Neural cell (in vitro differentiated cells): Measurements from ENCODE around the gene BCKDHB. TPM values are rescaled to one million over a fixed set of nuclear protein-coding genes. Genes with fewer than 3 reads are reported as not detected.

ENCODE experiments used
- H2AFZ ChIP-seq: fragments of 200-600, 300-800 bp; sonication (generic), shearing (Covaris generic); 2 replicates; pipeline ENCODE4 v1.6.0; 2014; ENCODE audit warnings: low read depth, mild to moderate bottlenecking, antibody characterized with exemption, low read length, moderate library complexity
- H3F3A ChIP-seq: fragments of 200-600 bp; shearing (Covaris generic); 2 replicates; pipeline ENCODE4 v1.6.1; 2016; ENCODE audit warnings: mild to moderate bottlenecking, moderate library complexity, mixed read lengths, antibody characterized with exemption, low read length; ENCODE audit not compliant: insufficient read depth, poor library complexity, severe bottlenecking
- H3K27ac ChIP-seq: fragments of 200-600, 300-800 bp; sonication (generic), shearing (Covaris generic); 2 replicates; pipeline ENCODE4 v1.5.1; 2014; ENCODE audit warnings: mild to moderate bottlenecking, low read length, moderate library complexity
- H3K27me3 ChIP-seq: fragments of 300-800, 200-600 bp; sonication (generic), shearing (Covaris generic); 2 replicates; pipeline ENCODE4 v1.6.0; 2014; ENCODE audit warnings: mild to moderate bottlenecking, low read depth, low read length, moderate library complexity; ENCODE audit not compliant: insufficient read depth
- H3K36me3 ChIP-seq: fragments of 300-800, 200-600 bp; sonication (generic), shearing (Covaris generic); 2 replicates; pipeline ENCODE4 v1.5.1; 2014; ENCODE audit warnings: mild to moderate bottlenecking, antibody characterized with exemption, low read length, moderate library complexity; ENCODE audit not compliant: insufficient read depth
- H3K4me2 ChIP-seq: fragments of 300-800, 200-600 bp; sonication (generic), shearing (Covaris generic); 2 replicates; pipeline ENCODE4 v1.6.0; 2014; ENCODE audit warnings: mild to moderate bottlenecking, low read length
- H3K4me3 ChIP-seq: fragments of 300-800, 200-600 bp; sonication (generic), shearing (Covaris generic); 2 replicates; pipeline ENCODE4 v1.5.1; 2014; ENCODE audit warnings: mild to moderate bottlenecking, low read length, moderate library complexity
- H3K79me2 ChIP-seq: fragments of 200-600 bp; shearing (Covaris generic); replicated peaks from 2 replicates; pipeline ENCODE4 v1.6.0; 2014; ENCODE audit warnings: mild to moderate bottlenecking, low read length, moderate library complexity; ENCODE audit not compliant: insufficient read depth
- H3K9ac ChIP-seq: fragments of 300-800, 200-600 bp; sonication (generic), shearing (Covaris generic); 2 replicates; pipeline ENCODE4 v1.6.1; 2016; ENCODE audit warnings: mild to moderate bottlenecking, low read length, mixed read lengths
- H3K9me2 ChIP-seq: fragments of 200-600 bp; shearing (Covaris generic); 2 replicates; pipeline ENCODE4 v1.6.1; 2016; ENCODE audit warnings: mild to moderate bottlenecking, low read length, mixed read lengths; ENCODE audit not compliant: insufficient read depth
- H3K9me3 ChIP-seq: fragments of 200-600, 300-800 bp; sonication (generic), shearing (Covaris generic); 2 replicates; pipeline ENCODE4 v1.6.1; 2016; ENCODE audit warnings: mild to moderate bottlenecking, mixed run types, low read length, moderate library complexity, mixed read lengths
- H4K20me1 ChIP-seq: fragments of 200-600 bp; shearing (Covaris generic); 2 replicates; pipeline ENCODE4 v1.6.1; 2016; ENCODE audit warnings: mild to moderate bottlenecking, mixed run types; ENCODE audit not compliant: insufficient read depth
- CTCF ChIP-seq: fragments of 450-650 bp; IDR thresholded peaks from 2 replicates; pipeline ENCODE4 v1.5.1; 2014; ENCODE audit warnings: antibody characterized with exemption, mild to moderate bottlenecking, moderate library complexity; ENCODE audit not compliant: poor library complexity, severe bottlenecking
- EP300 ChIP-seq: fragments of 450-650 bp; conservative IDR thresholded peaks from 2 replicates; pipeline ENCODE4 v1.6.1; 2014; ENCODE audit warnings: antibody characterized with exemption, mild to moderate bottlenecking, moderate library complexity; ENCODE audit not compliant: poor library complexity, severe bottlenecking
- EZH2 ChIP-seq: fragments of 200-600, 300-800 bp; shearing (Covaris generic), sonication (generic); IDR thresholded peaks from 2 replicates; pipeline ENCODE4 v1.6.1; 2014; ENCODE audit warnings: antibody characterized with exemption, low read length, borderline replicate concordance, mild to moderate bottlenecking; ENCODE audit not compliant: insufficient read depth, poor library complexity, severe bottlenecking
- MXI1 ChIP-seq: fragments of 450-650 bp; conservative IDR thresholded peaks from 2 replicates; pipeline ENCODE4 v1.6.1; 2014; ENCODE audit warnings: antibody characterized with exemption, mild to moderate bottlenecking; ENCODE audit not compliant: poor library complexity, severe bottlenecking
- POLR2AphosphoS5 ChIP-seq: IDR thresholded peaks from 2 replicates; pipeline ENCODE4 v1.6.1; 2012
- RAD21 ChIP-seq: fragments of 450-650 bp; conservative IDR thresholded peaks from 2 replicates; pipeline ENCODE4 v1.6.1; 2014; ENCODE audit warnings: antibody characterized with exemption, mild to moderate bottlenecking, moderate library complexity
- REST ChIP-seq: IDR thresholded peaks from 2 replicates; pipeline ENCODE4 v1.6.1; 2012; ENCODE audit warnings: borderline replicate concordance
- SMC3 ChIP-seq: fragments of 450-650 bp; conservative IDR thresholded peaks from 2 replicates; pipeline ENCODE4 v1.6.1; 2014; ENCODE audit warnings: antibody characterized with exemption, mild to moderate bottlenecking, moderate library complexity; ENCODE audit not compliant: poor library complexity
- TAF1 ChIP-seq: IDR thresholded peaks from 2 replicates; pipeline ENCODE4 v1.6.1; 2012; ENCODE audit warnings: low read depth
- polyA plus RNA-seq: library from polyadenylated mRNA; depleted of rRNA; stranded (reverse); fragments of >200 nt; gene quantifications from 2 replicates; pipeline ENCODE4 v1.2.3, GENCODE V29; 2014

BCKDHB gene
- polyA plus RNA-seq, 1 donor from 2014 or later: 16.1 TPM

- no peaks in the 10 kb centered on the region for H3K36me3 ChIP-seq
- H3F3A ChIP-seq: no peaks in the 10 kb centered on the region
- no peak overlapping the region for H3K4me2 ChIP-seq
- H3K9me3 ChIP-seq: no peaks in the 10 kb centered on the region
- no peaks in the 10 kb centered on the region for H3K79me2 ChIP-seq
- H3K9ac ChIP-seq: no peak overlapping the region
- no peaks in the 10 kb centered on the region for H3K9me2 ChIP-seq
- no peak overlapping the region for H3K4me3 ChIP-seq
- no peak overlapping the region for H3K27ac ChIP-seq
- H2AFZ ChIP-seq: no peak overlapping the region
- no peaks in the 10 kb centered on the region for H4K20me1 ChIP-seq
- H3K27me3 ChIP-seq: no peaks in the 10 kb centered on the region
- TF ChIP-seq EZH2 (no peak), POLR2AphosphoS5 (no peak), MXI1 (no peak), CTCF (no peak), REST (no peak), SMC3 (no peak), RAD21 (no peak), TAF1 (no peak), EP300 (no peak)
Observed at GRCh38 chr6:80077067-80077466, 29.4 kb upstream of the BCKDHB start.

GRCh38 chr6:80088637-80089036 lies 17.8 kb upstream of the BCKDHB start:
- no peak overlapping the region for H3K27ac ChIP-seq
- H3K9me3 ChIP-seq: no peaks in the 10 kb centered on the region
- H3F3A ChIP-seq: no peaks in the 10 kb centered on the region
- H4K20me1 ChIP-seq: no peaks in the 10 kb centered on the region
- H3K4me3 ChIP-seq: no peak overlapping the region
- no peaks in the 10 kb centered on the region for H3K27me3 ChIP-seq
- H3K9me2 ChIP-seq: no peaks in the 10 kb centered on the region
- H2AFZ ChIP-seq: no peak overlapping the region
- TF ChIP-seq POLR2AphosphoS5: no peak
- H3K9ac ChIP-seq: no peak overlapping the region
- H3K79me2 ChIP-seq: no peaks in the 10 kb centered on the region
- no peak overlapping the region for H3K4me2 ChIP-seq
- H3K36me3 ChIP-seq: no peaks in the 10 kb centered on the region

- Histone ChIP-seq H3K9me3 (no peaks in the 10 kb centered on the region), H3K4me3 (no peak overlapping the region), H3K27me3 (no peaks in the 10 kb centered on the region), H2AFZ (no peak overlapping the region), H3F3A (no peaks in the 10 kb centered on the region), H3K79me2 (no peaks in the 10 kb centered on the region), H3K27ac (no peak overlapping the region), H3K4me2 (no peak overlapping the region), H3K36me3 (no peaks in the 10 kb centered on the region), H3K9ac (no peak overlapping the region), H3K9me2 (no peaks in the 10 kb centered on the region), H4K20me1 (no peaks in the 10 kb centered on the region)
- no peak for TF ChIP-seq SMC3
- no peak for TF ChIP-seq EZH2
- TF ChIP-seq RAD21: no peak
- no peak for TF ChIP-seq REST
- no peak for TF ChIP-seq TAF1
Observed at GRCh38 chr6:80091506-80091905, 15.0 kb upstream of the BCKDHB start.
